K562 (cell line): ENCODE data around the gene SGSM2. TPM values are rescaled to one million over a fixed set of nuclear protein-coding genes. Genes with fewer than 3 reads are reported as not detected.

Experiments
- BRD9 ChIP-seq: fragments of 450-650 bp; IDR thresholded peaks from 2 replicates; pipeline ENCODE4 v1.6.1; 2018; ENCODE audit warnings: low read depth; ENCODE audit not compliant: partially characterized antibody
- CBX2 ChIP-seq: fragments of 200-600 bp; sonication (generic); IDR thresholded peaks from one replicate; pipeline ENCODE4 v1.6.1; 2012; ENCODE audit warnings: mild to moderate bottlenecking, low read length, inconsistent platforms; ENCODE audit not compliant: insufficient read depth, poor library complexity, severe bottlenecking
- E4F1 ChIP-seq: fragments of 250-450 bp; sonication (Bioruptor Pico); IDR thresholded peaks from 2 replicates; pipeline ENCODE4 v1.5.0; 2021; ENCODE audit warnings: mild to moderate bottlenecking, borderline replicate concordance
- EGR1 ChIP-seq: fragments of 450-650 bp; conservative IDR thresholded peaks from 2 replicates; pipeline ENCODE4 v1.6.1; 2017; ENCODE audit warnings: mild to moderate bottlenecking
- ETS1 ChIP-seq: conservative IDR thresholded peaks from 2 replicates; pipeline ENCODE4 v1.6.1; 2011; ENCODE audit warnings: low read depth, mild to moderate bottlenecking, low read length; ENCODE audit not compliant: control insufficient read depth
- FOS ChIP-seq: IDR thresholded peaks from 3 replicates; pipeline ENCODE4 v1.6.1; 2011; ENCODE audit not compliant: insufficient read length; ENCODE audit errors: extremely low read depth
- GATA2 ChIP-seq: sonication (generic); formaldehyde crosslinking; IDR thresholded peaks from 2 replicates; pipeline ENCODE4 v1.4.0; 2020; ENCODE audit warnings: mild to moderate bottlenecking, missing genetic modification reagents
- KAT2B ChIP-seq: IDR thresholded peaks from one replicate; pipeline ENCODE4 v1.6.1; 2012; ENCODE audit warnings: low read depth, mild to moderate bottlenecking, control low read depth, inconsistent platforms, low read length, moderate library complexity
- NCOA1 ChIP-seq: fragments of 450-650 bp; IDR thresholded peaks from 2 replicates; pipeline ENCODE4 v1.6.1; 2016; ENCODE audit warnings: low read depth
- NFRKB ChIP-seq: fragments of 450-650 bp; IDR thresholded peaks from 2 replicates; pipeline ENCODE4 v1.6.1; 2016; ENCODE audit warnings: low read depth
- RAD51 ChIP-seq: fragments of 450-650 bp; IDR thresholded peaks from 2 replicates; pipeline ENCODE4 v1.7.1; 2016; ENCODE audit warnings: low read depth, mild to moderate bottlenecking, borderline replicate concordance
- RNF219 ChIP-seq: fragments of 250-450 bp; sonication (Bioruptor Pico); IDR thresholded peaks from 2 replicates; pipeline ENCODE4 v1.5.0; 2022; ENCODE audit warnings: mild to moderate bottlenecking
- SMC3 ChIP-seq: conservative IDR thresholded peaks from 2 replicates; pipeline ENCODE4 v1.6.1; 2011; ENCODE audit warnings: low read depth, low read length, improper control_type of control experiment; ENCODE audit not compliant: insufficient read depth
- SP1 ChIP-seq: sonication (generic); formaldehyde crosslinking; IDR thresholded peaks from 2 replicates; pipeline ENCODE4 v1.8.1; 2022; ENCODE audit warnings: mild to moderate bottlenecking, missing genetic modification reagents
- TAF15 ChIP-seq: fragments of 200-400 bp; formaldehyde crosslinking; IDR thresholded peaks from 2 replicates; pipeline ENCODE4 v1.6.1; 2017; ENCODE audit warnings: mild to moderate bottlenecking, low read depth, low read length, moderate library complexity
- TEAD2 ChIP-seq: fragments of 450-650 bp; IDR thresholded peaks from 2 replicates; pipeline ENCODE4 v1.6.1; 2016; ENCODE audit warnings: missing genetic modification characterization, control low read depth, missing compliant biosample characterization
- TRIM28 ChIP-seq: fragments of 450-650 bp; IDR thresholded peaks from 2 replicates; pipeline ENCODE4 v1.6.1; 2017
- WHSC1 ChIP-seq: IDR thresholded peaks from one replicate; pipeline ENCODE4 v1.6.1; 2012; ENCODE audit warnings: low read length, control low read depth, inconsistent platforms
- ZNF146 ChIP-seq: IDR thresholded peaks from one replicate; pipeline ENCODE4 v1.6.1; 2018; ENCODE audit warnings: missing compliant biosample characterization; ENCODE audit not compliant: unreplicated experiment
- ZNF253 ChIP-seq: fragments of 250-450 bp; sonication (Bioruptor Pico); conservative IDR thresholded peaks from 2 replicates; pipeline ENCODE4 v1.6.1; 2021; ENCODE audit warnings: mild to moderate bottlenecking
- ZNF3 ChIP-seq: fragments of 250-450 bp; sonication (Bioruptor Pico); IDR thresholded peaks from 2 replicates; pipeline ENCODE4 v1.5.0; 2021; ENCODE audit warnings: mild to moderate bottlenecking, moderate library complexity
- ZNF444 ChIP-seq: fragments of 250-450 bp; sonication (Bioruptor Pico); IDR thresholded peaks from 2 replicates; pipeline ENCODE4 v1.4.0; 2020; ENCODE audit warnings: mild to moderate bottlenecking, moderate library complexity
- ZNF445 ChIP-seq: fragments of 250-450 bp; sonication (Bioruptor Pico); IDR thresholded peaks from 2 replicates; pipeline ENCODE4 v1.4.0; 2020; ENCODE audit warnings: low read depth, mild to moderate bottlenecking, moderate library complexity
- polyA plus RNA-seq, 8 experiments: library from polyadenylated mRNA; depleted of rRNA in 4 of 8; stranded (reverse) in 5 of 8; unstranded in 3 of 8; fragments of >200 nt; fragmentation: Nextera tagmentation in 2 of 8; fragmentation: Illumina TruSeq in 1 of 8; extraction: Ambion mirVana in 2 of 8; extraction: Trizol in 1 of 8; gene quantifications; 2 replicates each; pipeline versions ENCODE4 v1.2.1 to v1.2.3, GENCODE V29; 2011 to 2014; ENCODE audit warnings: inconsistent platforms in 1 of 8, missing spikeins in 1 of 8
- total RNA-seq, 7 experiments: library from RNA; depleted of rRNA in 6 of 7; stranded (reverse); fragments of >200 nt in 6 of 7; fragmentation: Illumina TruSeq in 2 of 7; extraction: Trizol in 2 of 7; gene quantifications; 2 replicates each; pipeline versions ENCODE4 v1.2.1 to v1.2.3, GENCODE V29; 2011 to 2021; ENCODE audit warnings: low replicate concordance in 1 of 7

The SGSM2 gene
- total and polyA plus RNA-seq, 9 of the 15 experiments (the other 6 are each of a cell fraction or from before 2014, with no cell fraction given) = 0.20 to 26.3 (median 14.8) TPM

- TF ChIP-seq GATA2 (CRISPR knock-in tag) (no peak), TEAD2 (peak; percentile 89), ETS1 (peak; percentile 6; the same call in 1 of the 2 replicates), CBX2 (no peak), TRIM28 (no peak), EGR1 (peak; percentile 83), KAT2B (peak; percentile 36), SMC3 (no peak), NFRKB (peak; percentile 35; the same call in 1 of the 2 replicates), TAF15 (no peak), ZNF3 (no peak), RNF219 (CRISPR knock-in tag) (no peak), ZNF146 (CRISPR knock-in tag) (no peak), WHSC1 (no peak), ZNF445 (CRISPR knock-in tag) (no peak), RAD51 (peak; percentile 59), FOS (no peak), SP1 (peak; percentile 83), NCOA1 (no peak), ZNF444 (CRISPR knock-in tag) (no peak), BRD9 (no peak), ZNF253 (no peak), E4F1 (CRISPR knock-in tag) (no peak)
Observed at GRCh38 chr17:2399572-2400473, 62.5 kb downstream of the SGSM2 start (continued).
